ENCODE data around the gene RAB31. TPM values are rescaled to one million over a fixed set of nuclear protein-coding genes. Genes with fewer than 3 reads are reported as not detected.

The RAB31 gene
- total RNA-seq, 1 donor from 2014 or later = 47.7 TPM

DNA sequence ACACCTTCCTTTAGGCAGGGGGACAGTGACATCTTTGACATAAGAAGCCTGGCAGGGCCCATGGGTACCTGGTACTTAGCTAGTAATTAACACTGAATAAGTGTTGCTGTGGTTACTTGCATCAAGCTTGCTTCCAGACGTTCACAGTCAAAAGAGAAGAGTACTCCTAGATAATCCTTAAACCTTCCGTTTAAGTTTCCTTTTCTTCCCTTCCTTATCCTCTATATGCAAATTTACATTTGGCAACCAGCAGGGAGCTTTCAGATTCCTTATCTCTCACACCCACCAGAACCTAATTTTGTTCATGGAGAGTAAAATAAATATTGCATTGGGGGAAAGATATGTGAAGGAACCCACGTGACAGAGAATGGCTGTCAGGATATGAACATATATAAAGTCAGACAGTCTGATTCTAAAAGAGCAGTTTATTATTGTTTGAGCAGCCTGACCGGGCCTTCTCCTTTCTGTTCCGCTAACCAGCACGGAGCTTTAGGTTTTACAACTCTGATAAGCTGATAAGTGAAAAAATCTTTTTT is 7.8 kb upstream of the RAB31 start:
- FAIRE-seq (no peak), DNase-seq (ENCODE audit: low read depth) (no peak)
- no peaks in the 10 kb centered on the region for H3K36me3 ChIP-seq (ENCODE audit: control insufficient read depth, insufficient read depth, low read length)
- TF ChIP-seq, protein P1, sequence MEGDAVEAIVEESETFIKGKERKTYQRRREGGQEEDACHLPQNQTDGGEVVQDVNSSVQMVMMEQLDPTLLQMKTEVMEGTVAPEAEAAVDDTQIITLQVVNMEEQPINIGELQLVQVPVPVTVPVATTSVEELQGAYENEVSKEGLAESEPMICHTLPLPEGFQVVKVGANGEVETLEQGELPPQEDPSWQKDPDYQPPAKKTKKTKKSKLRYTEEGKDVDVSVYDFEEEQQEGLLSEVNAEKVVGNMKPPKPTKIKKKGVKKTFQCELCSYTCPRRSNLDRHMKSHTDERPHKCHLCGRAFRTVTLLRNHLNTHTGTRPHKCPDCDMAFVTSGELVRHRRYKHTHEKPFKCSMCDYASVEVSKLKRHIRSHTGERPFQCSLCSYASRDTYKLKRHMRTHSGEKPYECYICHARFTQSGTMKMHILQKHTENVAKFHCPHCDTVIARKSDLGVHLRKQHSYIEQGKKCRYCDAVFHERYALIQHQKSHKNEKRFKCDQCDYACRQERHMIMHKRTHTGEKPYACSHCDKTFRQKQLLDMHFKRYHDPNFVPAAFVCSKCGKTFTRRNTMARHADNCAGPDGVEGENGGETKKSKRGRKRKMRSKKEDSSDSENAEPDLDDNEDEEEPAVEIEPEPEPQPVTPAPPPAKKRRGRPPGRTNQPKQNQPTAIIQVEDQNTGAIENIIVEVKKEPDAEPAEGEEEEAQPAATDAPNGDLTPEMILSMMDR (IDR thresholded peaks at IDR 0.05; ENCODE audit: insufficient read depth, low read length, severe bottlenecking) = no peak
- no peaks in the 10 kb centered on the region for H3K27me3 ChIP-seq (ENCODE audit: control insufficient read depth, insufficient read depth, low read length)
- H3K4me3 ChIP-seq (ENCODE audit: low read depth, low read length) = no peak overlapping the region

DNA sequence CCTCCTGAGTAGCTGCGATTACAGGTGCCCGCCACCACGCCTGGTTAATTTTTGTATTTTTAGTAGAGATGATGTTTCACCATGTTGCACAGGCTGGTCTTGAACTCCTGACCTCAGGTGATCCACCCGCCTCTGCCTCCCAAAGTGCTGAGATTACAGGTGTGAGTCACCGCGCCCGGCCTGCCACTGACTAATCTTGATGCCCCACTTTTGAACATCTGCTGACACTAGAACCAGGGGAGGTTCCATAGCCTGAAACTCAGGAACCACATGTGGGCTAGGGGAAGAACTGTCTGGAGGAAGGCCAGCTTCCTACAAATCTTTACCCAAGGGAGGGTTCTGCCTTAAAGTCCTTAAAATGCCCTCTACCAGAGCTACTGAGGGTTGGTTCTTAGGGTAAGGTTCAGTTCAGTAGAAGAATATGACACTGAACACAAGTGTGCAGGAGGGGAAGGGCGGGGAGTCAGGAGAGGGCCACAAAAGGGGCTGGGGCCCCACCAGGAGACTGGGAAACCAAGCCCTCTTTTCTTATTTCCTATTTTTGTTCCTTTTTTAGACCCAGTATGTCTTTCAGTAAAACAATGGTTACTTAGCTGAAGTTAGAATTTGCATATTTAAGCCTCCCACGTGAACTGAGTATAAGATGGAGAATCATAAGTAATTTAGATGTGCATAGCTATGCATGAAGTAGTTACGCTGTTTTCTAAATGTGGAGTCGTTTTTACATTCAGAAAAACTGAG is 6.3 kb upstream of the RAB31 start:
- FAIRE-seq = no peak
- TF ChIP-seq, protein P1 (IDR thresholded peaks at IDR 0.05; ENCODE audit: insufficient read depth, low read length, severe bottlenecking) = no peak

DNA sequence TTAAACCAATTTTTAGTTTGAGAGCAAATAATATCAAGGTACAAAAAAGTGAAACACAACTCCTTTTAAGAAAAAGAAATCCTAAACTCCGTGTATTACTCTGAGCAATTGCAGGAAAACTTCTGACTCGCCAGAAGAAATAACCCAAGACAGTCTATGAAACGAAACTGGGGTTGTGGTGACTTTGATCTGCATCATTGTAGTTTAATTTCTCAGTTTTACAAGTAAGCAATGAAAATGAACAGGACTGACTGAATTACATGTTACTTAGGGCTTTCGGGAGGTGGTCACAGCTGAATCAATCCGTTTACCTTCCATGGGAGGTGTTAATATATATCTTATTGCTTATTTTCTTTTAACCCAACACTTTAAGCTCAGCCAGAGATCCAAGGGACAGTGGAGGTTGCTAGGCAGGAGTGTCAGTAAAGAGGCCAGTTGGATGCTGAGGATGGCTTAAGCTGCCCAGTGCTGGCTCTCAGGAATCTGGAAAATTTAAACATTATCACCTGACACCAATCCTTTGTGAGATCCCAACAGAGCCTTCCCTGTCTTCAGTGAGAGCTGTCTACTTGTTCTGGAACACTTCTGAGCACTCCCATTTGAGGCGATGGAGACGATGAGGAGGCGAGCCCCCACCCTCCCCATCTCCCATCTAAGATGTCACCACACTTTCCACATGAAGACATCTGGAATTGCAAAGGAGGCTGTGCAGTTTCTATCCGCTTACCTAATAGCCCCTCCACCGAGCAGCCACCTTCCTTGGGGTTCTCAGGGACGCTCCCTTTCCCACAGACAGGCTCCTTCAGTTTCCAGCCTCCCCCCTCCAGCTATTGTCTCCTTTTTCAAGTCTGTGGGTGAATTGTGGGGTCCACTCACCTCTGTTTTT is 3.6 kb upstream of the RAB31 start:
- no peak for DNase-seq (ENCODE audit: low read depth)
- H3K27me3 ChIP-seq (ENCODE audit: control insufficient read depth, insufficient read depth, low read length) = no peaks in the 10 kb centered on the region
- H3K4me3 ChIP-seq (ENCODE audit: low read depth, low read length) = no peak overlapping the region
- no peak for FAIRE-seq
- TF ChIP-seq, protein P1 (IDR thresholded peaks at IDR 0.05; ENCODE audit: insufficient read depth, low read length, severe bottlenecking) = no peak
- H3K36me3 ChIP-seq (ENCODE audit: control insufficient read depth, insufficient read depth, low read length) = no peaks in the 10 kb centered on the region

More for the DNA sequence above, 6.3 kb upstream of the RAB31 start:
- peak; percentile 45 for DNase-seq (ENCODE audit: low read depth)
- Histone ChIP-seq H3K36me3 (ENCODE audit: control insufficient read depth, insufficient read depth, low read length) (no peaks in the 10 kb centered on the region), H3K4me3 (ENCODE audit: low read depth, low read length) (no peak overlapping the region), H3K27me3 (ENCODE audit: control insufficient read depth, insufficient read depth, low read length) (no peaks in the 10 kb centered on the region)

DNA sequence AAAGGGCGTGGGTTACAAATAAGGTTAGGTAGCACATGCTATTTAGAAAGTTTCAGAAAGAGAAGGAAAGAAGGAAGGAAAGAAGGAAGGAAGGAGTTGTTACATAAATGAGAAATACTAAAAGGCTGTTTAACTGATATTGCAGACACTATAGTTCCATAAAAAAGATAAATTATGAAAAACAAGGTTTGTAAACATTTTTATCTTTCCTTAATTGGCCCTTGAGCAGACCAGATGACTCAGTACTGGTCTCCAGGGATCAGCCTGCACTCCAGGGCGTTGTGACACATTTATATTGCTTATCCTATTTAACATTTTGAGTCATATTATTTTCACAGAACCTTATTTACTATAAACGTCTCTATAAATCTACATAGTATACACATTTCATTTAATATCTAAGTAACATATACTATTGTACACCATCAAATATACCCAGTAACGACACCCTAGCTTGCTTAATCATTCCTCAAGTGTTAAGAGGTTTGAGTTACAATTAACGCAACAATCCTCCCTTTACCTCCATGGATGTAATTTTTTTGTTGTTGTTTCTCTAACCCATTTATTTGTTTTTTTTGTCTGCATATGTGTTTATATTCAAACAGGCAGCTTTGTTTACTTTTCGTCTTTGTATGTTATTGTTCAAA is 2.8 kb upstream of the RAB31 start:
- FAIRE-seq = no peak
- TF ChIP-seq, protein P1 (IDR thresholded peaks at IDR 0.05; ENCODE audit: insufficient read depth, low read length, severe bottlenecking) = no peak
- peak; percentile 76 for DNase-seq (ENCODE audit: low read depth)

DNA sequence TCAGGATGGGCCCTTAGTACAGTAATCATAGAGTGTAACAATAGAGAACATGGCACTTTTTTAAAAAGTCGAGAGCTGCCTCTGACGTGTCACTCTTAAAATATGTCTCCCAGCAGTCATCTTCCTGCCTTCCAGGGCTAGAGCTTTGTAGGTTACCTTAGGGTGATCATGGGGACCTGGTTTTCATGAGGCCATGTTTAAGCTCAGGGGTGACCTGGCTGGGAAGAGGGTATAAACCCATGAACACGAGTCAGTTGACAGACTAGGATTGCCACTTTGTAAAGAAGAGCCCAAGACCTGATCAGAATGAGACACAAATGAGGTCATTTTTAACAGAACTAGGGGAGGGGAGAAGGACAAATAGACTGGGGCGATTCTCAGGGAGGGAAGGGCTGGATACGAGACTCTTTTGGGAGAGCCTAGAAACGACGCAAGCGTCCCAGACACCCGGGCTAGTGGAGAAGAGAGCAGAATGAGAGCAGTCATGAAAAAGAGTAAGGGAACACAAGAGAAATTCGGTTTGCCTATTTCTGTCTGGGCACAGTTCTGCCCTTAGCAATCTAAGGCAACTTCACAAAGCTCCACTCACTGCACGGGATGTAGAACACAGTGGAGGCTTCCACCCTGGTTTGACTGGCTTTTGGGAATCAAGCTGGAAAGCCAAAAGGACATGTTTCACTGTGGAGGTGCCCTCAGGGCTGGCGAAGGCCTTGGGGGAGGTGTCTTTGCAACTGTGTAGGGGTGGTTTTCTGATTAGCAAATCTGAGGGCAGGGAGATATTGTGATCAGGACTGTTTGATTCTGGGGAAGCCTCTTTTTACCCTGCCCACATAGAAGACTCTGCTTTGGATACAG is 1.8 kb upstream of the RAB31 start:
- FAIRE-seq = no peak
- H3K4me3 ChIP-seq (ENCODE audit: low read depth, low read length) = no peak overlapping the region
- DNase-seq (ENCODE audit: low read depth) = peak; percentile 53

More for the DNA sequence above, 2.8 kb upstream of the RAB31 start:
- H3K4me3 ChIP-seq (ENCODE audit: low read depth, low read length) = no peak overlapping the region
- H3K36me3 ChIP-seq (ENCODE audit: control insufficient read depth, insufficient read depth, low read length) = no peaks in the 10 kb centered on the region
- no peaks in the 10 kb centered on the region for H3K27me3 ChIP-seq (ENCODE audit: control insufficient read depth, insufficient read depth, low read length)

More for the DNA sequence above, 1.8 kb upstream of the RAB31 start:
- TF ChIP-seq, protein P1 (IDR thresholded peaks at IDR 0.05; ENCODE audit: insufficient read depth, low read length, severe bottlenecking) = no peak
- Histone ChIP-seq H3K27me3 (ENCODE audit: control insufficient read depth, insufficient read depth, low read length) (no peaks in the 10 kb centered on the region), H3K36me3 (ENCODE audit: control insufficient read depth, insufficient read depth, low read length) (no peaks in the 10 kb centered on the region)
